GM18511 (cell line): ENCODE measurements around the gene MPZL2.

Experiments
- ATAC-seq: cut with Tn5 transposase; IDR thresholded peaks from one replicate; pipeline ENCODE4 v1.9.1; 2021; ENCODE audit warnings: mild to moderate bottlenecking, moderate library complexity; ENCODE audit not compliant: unreplicated experiment

Gene MPZL2

GRCh38 chr11:118243993-118244762 lies 19.9 kb downstream of the MPZL2 start:
- no peak for ATAC-seq

- no peak for ATAC-seq
Observed at GRCh38 chr11:118243161-118243560, 20.9 kb downstream of the MPZL2 start.

DNA sequence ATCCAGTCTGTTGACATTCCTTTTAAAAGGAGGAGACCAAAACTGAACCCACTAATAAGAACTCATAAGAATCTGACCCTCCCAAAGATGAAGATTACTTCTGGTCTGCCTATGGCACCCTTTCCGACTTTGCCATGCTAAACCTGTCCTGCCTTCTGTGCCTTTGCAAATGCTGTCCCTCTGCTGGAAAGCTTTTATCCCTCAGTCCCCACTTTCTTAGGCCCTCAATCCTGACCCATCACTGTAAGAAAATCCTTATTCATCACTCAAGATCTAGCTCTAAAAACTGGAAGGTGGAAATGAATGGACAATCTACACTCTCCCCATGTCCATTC lies 22.4 kb downstream of the MPZL2 start:
- ATAC-seq: no peak

- ATAC-seq: peak; percentile 94
Observed at GRCh38 chr11:118240999-118241763, 22.9 kb downstream of the MPZL2 start.

DNA sequence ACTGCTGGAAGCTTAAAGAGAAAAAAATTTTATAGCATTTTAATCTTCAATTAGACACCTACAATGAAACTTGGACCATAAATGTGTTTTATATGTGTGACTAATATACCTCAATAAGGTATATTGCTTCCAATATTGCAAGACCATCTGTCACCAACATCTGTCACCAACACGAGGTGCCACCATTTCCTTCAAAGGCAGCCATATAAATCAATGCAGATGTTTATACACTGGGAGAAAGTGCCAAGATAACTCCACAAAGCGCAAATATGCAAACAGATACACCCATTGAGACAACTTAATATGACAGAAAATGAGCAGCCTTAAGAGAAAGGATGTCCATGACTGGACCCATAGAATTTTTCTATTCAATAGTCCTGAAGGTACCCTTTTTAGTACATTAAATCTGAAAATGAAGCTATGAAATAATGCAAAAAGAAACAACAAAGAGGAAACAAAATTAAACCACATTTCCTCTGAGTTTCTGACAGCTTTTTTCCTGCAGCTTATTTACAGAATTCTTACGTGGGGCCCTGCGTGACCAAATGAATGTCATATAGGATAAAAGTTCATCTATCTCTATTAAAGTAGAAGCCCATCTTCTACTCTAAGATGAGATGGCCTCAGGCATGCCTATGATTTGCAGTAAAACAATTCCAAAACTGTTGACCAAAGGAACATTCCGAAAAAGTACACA lies 24.4 kb downstream of the MPZL2 start:
- no peak for ATAC-seq

GRCh38 chr11:118238929-118239328 lies 25.2 kb downstream of the MPZL2 start:
- no peak for ATAC-seq

DNA sequence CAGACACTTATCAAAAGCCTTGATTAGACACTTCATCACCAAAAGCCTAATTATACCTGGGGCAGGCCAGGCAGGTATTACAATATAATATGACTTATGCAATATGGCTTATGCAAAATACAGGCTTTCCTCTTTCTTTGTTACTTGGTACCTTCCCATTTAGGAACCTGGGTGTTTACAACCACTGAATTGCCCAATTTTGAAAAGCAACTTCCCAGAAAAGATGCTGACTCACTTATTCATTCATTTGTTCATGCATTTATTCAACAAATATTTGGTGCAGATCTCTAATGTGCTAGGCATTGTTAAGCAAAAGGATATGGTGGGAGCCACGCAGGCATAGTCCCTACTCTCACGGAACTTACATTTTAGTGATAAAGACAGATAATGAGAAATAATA lies 25.7 kb downstream of the MPZL2 start:
- no peak for ATAC-seq

DNA sequence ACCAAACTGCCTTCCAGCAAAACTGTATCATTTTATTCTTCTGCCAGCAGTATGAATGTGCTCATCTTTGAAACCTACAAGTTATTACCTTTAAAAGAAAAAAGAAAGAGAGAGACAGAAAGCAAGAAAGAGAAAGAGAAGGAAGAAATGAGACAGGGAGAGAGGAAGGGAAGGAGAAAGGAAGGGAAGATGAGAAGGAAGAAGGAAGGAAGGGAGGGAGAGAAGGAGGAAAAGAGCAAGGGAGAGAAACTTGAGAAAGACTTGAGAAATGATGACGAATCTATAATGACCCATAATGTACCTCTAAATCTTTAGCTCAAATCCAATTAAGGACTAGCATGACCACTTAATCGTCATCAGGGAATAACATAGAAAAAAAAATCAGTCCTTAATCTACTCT lies 27.9 kb downstream of the MPZL2 start:
- no peak for ATAC-seq

- no peak for ATAC-seq
Observed at GRCh38 chr11:118234833-118235232, 29.3 kb downstream of the MPZL2 start.

GRCh38 chr11:118233850-118234249 lies 30.2 kb downstream of the MPZL2 start:
- ATAC-seq: no peak

- no peak for ATAC-seq
Observed at GRCh38 chr11:118233377-118233776, 30.7 kb downstream of the MPZL2 start.

- ATAC-seq: no peak
Observed at GRCh38 chr11:118232659-118233058, 31.4 kb downstream of the MPZL2 start.

DNA sequence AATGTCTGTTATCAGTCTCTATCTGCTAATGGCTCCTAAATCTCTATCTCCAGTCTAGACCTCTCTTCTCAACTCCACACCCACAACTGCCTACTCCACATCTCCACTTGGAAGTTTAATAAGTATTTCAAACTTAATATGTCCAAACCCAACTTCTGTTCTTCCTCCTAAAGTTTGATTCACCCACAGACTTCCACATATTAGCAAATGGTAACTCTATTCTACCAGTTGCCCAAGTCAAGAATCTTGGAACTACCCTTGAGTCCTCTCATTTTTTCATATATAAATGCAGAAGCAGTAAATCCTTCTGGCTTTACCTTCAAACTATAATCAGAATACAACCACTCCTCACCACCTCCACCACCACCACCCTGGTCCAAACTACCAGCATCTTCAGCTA lies 32.6 kb downstream of the MPZL2 start:
- ATAC-seq: no peak

DNA sequence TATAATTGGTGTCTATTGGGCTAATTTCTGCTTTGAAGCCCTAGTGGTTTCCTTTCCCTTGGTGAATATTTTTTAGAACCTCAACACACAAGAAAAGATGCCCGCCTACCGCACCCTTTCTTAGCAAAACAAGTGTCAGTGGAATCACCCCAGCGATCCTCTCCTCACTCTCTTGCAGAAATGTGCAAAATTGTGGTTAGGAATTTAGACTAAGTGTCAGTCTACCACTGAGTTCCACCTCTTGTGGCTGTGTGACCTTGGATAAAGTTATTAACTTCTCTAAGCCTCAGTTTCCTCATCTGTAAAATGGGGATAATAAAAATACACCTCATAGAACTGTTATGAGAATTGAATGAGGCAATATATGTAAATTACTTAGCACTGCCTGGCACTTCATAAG lies 34.0 kb downstream of the MPZL2 start:
- ATAC-seq: no peak

GRCh38 chr11:118229274-118229847 lies 34.7 kb downstream of the MPZL2 start:
- ATAC-seq: no peak

GRCh38 chr11:118227865-118228785 lies 36.0 kb downstream of the MPZL2 start:
- ATAC-seq: peak; percentile 62

- ATAC-seq: no peak
Observed at GRCh38 chr11:118226781-118227180, 37.3 kb downstream of the MPZL2 start.

- ATAC-seq: no peak
Observed at GRCh38 chr11:118226296-118226695, 37.8 kb downstream of the MPZL2 start.

DNA sequence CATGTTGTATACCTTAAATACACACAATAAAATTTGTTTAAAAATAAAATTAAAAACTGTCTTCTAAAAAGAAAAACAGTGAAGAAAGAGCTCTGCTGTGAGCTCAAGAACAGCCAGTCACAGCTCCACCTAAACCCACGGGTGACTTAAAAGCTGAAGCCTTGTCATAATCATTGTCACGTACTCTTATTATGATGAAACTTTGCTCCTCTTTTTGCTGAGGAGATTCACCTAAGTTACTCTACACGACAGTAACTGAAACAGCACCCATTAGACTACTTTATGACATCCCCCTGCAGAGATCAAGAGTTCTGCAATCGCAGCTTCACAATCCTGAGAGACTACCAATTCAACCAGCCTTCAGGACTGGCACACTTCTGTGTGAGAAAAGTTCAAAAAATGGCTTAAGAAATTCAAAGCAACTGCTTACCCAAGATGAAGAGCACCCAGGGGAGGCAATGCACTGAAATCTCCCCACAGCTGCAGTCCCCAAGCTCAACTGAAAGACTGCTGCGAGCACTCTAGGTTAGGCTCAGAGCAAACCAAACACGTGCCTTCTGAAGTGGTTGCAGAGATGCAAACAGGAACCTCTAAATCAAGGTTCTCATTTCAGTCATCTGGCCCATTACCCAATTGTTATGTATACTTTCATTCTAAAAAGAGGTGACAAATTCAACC lies 39.4 kb downstream of the MPZL2 start, which contains the start of gene JAML:
Gene JAML (minus strand): TSS at position 501 of the 678 bp plus-strand sequence. CDS start 10,145 bp downstream, outside the sequence.
- ATAC-seq: peak; percentile 55

- ATAC-seq: no peak
Observed at GRCh38 chr11:118223992-118224391, 40.1 kb downstream of the MPZL2 start.
